Heart right ventricle (tissue), 16 donors: ENCODE data around the gene RTTN. TPM values are rescaled to one million over a fixed set of nuclear protein-coding genes. Genes with fewer than 3 reads are reported as not detected.

Experiments used
- ATAC-seq, 8 donors: fragments of 200-7000 bp; cut with Tn5 transposase; one replicate each; pipeline ENCODE4 v1.9.1; 2020; ENCODE audit warnings: mild to moderate bottlenecking in 8 of 8, moderate library complexity in 8 of 8, moderate number of reproducible peaks in 1 of 8
- DNase-seq, 2 donors: peaks; one replicate each; pipeline ENCODE4 v3.0.0-alpha.2; 2020
- H3K27ac ChIP-seq, 10 donors: fragments of 200-600 bp; sonication (generic) in 2 of 10; one replicate each; pipeline versions ENCODE4 v1.5.0 to v1.8.0; 2020 to 2022; ENCODE audit warnings: mild to moderate bottlenecking in 3 of 10
- H3K27me3 ChIP-seq, 7 donors: fragments of 200-600 bp; one replicate each; pipeline ENCODE4 v1.8.0; 2021 to 2022; ENCODE audit warnings: mild to moderate bottlenecking in 2 of 7
- H3K36me3 ChIP-seq, 9 donors: fragments of 200-600 bp; sonication (generic) in 1 of 9; one replicate each; pipeline versions ENCODE4 v1.5.0 to v1.8.0; 2020 to 2022; ENCODE audit warnings: mild to moderate bottlenecking in 2 of 9
- H3K4me1 ChIP-seq, 9 donors: fragments of 200-600 bp; sonication (generic) in 1 of 9; one replicate each; pipeline versions ENCODE4 v1.5.0 to v1.8.0; 2020 to 2022; ENCODE audit warnings: mild to moderate bottlenecking in 4 of 9
- H3K4me3 ChIP-seq, 10 donors: fragments of 200-600 bp; sonication (generic) in 2 of 10; one replicate each; pipeline versions ENCODE4 v1.5.0 to v1.8.0; 2020 to 2022; ENCODE audit warnings: mild to moderate bottlenecking in 7 of 10, moderate library complexity in 2 of 10
- H3K9me3 ChIP-seq, 11 donors: fragments of 200-600 bp in 10 of 11; sonication (generic) in 2 of 11; one replicate each; pipeline versions ENCODE4 v1.5.0 to v1.8.0; 2013 to 2022; ENCODE audit warnings: mild to moderate bottlenecking in 2 of 11, control low read depth in 1 of 11, moderate library complexity in 1 of 11
- CTCF ChIP-seq, 9 donors: fragments of 200-600 bp; sonication (generic) in 2 of 9; IDR thresholded peaks; one replicate each; pipeline versions ENCODE4 v1.5.0 to v1.8.0; 2021 to 2022; ENCODE audit warnings: antibody characterized with exemption in 9 of 9, mild to moderate bottlenecking in 5 of 9, moderate library complexity in 1 of 9
- WGBS, 2 donors: extraction: QIAGEN DNeasy Blood & Tissue Kit; methylation state at CpG; one replicate each; pipeline ENCODE4 v1.1.7; 2013; ENCODE audit warnings: inconsistent platforms in 1 of 2; 5-methylcytosine and 5-hydroxymethylcytosine counted together
- intact Hi-C, 10 donors: fragments of 100-400 bp; cut with DNase I; formaldehyde crosslinking; loops; one replicate each; pipeline versions ENCODE4 v1.11.1 to v1.14.2; 2022
- polyA plus RNA-seq, 2 donors: library from polyadenylated mRNA; stranded (reverse); fragments of 200-250 nt; gene quantifications; one replicate each; pipeline ENCODE4 v1.2.3, GENCODE V29; 2013
- total RNA-seq, 10 donors: library from RNA; stranded (reverse); fragmentation: NEBNext Ultra II Directional in 3 of 10; extraction: Animal tissue kit (Norgen Biotek cat#: 25700) in 3 of 10; gene quantifications; one replicate each; pipeline versions ENCODE4 v1.2.1 to v1.2.4, GENCODE V29; 2021 to 2023
- donor health status: Arrhythmogenic right ventricular cardiomyopathy.
- donor health status: ischemic (EF 13 %, LVEDD 7.1; RV severe dilation, severe dysfunction).
- donor health status: healthy with polysubstance abuse.
- donor health status: DM: no; HTN: yes; CAD: no.
- donor health status: DM: no; HTN: no; CAD: no.
- donor health status: ischemic (EF 25% LVEDD 6.9; RV normal size, moderate dysfunction).
- donor health status: ischemic (EF 25% LVEDD 5.7; RV mildly dilated, moderate dysfunction).
- donor health status: healthy.
- donor health status: DM: yes; HTN: yes; CAD: no.
- donor health status: Ischemic cardiomyopathy.
- donor health status: ischemic (EF 35%, LVEDD 5.7; RV mildly dilated, moderate dysfunction).
- donor health status: nonischemic (EF 11% LVEDD 7.7; RV severe dilation, severe dysfunction).
- donor health status: DM: yes; HTN: yes; CAD: no.
- donor health status: PGD.
- donor health status: ischemic (EF 29% LVEDD 5.4; RV normal size, mild dysfunction).
- donor health status: nonischemic (EF 23%, LVEDD 6.1; RV moderate dilation, normal function).

RTTN gene
- total and polyA plus RNA-seq, 12 donors, result 3.5 to 15.7 (median 9.4) TPM

GRCh38 chr18:70176537-70176936 lies 28.9 kb downstream of the RTTN start:
- TF ChIP-seq CTCF (IDR thresholded peaks at IDR 0.05), result no peak
- H3K27ac ChIP-seq, result no peak overlapping the region
- no peak for DNase-seq
- H3K9me3 ChIP-seq, result no peaks in the 10 kb centered on the region
- peaks cover 0 to 13% (median 6%) of the 10 kb centered on the region in 9 donors for H3K4me1 ChIP-seq
- peaks cover 0 to 32% (median 0%) of the 10 kb centered on the region in 9 donors for H3K36me3 ChIP-seq
- no peak overlapping the region for H3K4me3 ChIP-seq
- ATAC-seq, result no peak
- WGBS, 2 donors, result 65 to 74% methylated on average over 2 of the region's 2 CpGs
- intact Hi-C loops, result no loop called here
- H3K27me3 ChIP-seq, result no peaks in the 10 kb centered on the region

- WGBS, 2 donors, result 95 to 98% methylated on average over 2 of the region's 2 CpGs
- no peak for TF ChIP-seq CTCF (IDR thresholded peaks at IDR 0.05)
Measured at GRCh38 chr18:70175216-70175615, 30.3 kb downstream of the RTTN start.

GRCh38 chr18:70172225-70172624 lies 33.3 kb downstream of the RTTN start:
- Histone ChIP-seq H3K27ac (no peak overlapping the region), H3K27me3 (no peaks in the 10 kb centered on the region), H3K9me3 (no peaks in the 10 kb centered on the region), H3K4me1 (no peaks in the 10 kb centered on the region), H3K4me3 (no peak overlapping the region), H3K36me3 (peaks cover 0 to 33% (median 0%) of the 10 kb centered on the region in 9 donors)
- ATAC-seq (no peak), DNase-seq (no peak)
- TF ChIP-seq CTCF (IDR thresholded peaks at IDR 0.05), result peak in 7 of 9 donors; percentile 8 to 50 (median 37)
- intact Hi-C loops, result loop anchor here in 1 of 10 donors (5.0 kb wide), 1 partner anchor 280 kb away; no protein-coding TSS in a partner anchor

More at GRCh38 chr18:70175216-70175615, 30.3 kb downstream of the RTTN start:
- Histone ChIP-seq H3K4me1 (no peaks in the 10 kb centered on the region), H3K4me3 (no peak overlapping the region), H3K27ac (no peak overlapping the region), H3K27me3 (no peaks in the 10 kb centered on the region), H3K36me3 (peaks cover 0 to 32% (median 0%) of the 10 kb centered on the region in 9 donors), H3K9me3 (no peaks in the 10 kb centered on the region)
- intact Hi-C loops, result no loop called here
- no peak for DNase-seq
- no peak for ATAC-seq

GRCh38 chr18:70169747-70170146 lies 35.7 kb downstream of the RTTN start:
- Histone ChIP-seq H3K27ac (no peak overlapping the region), H3K4me3 (no peak overlapping the region), H3K9me3 (no peaks in the 10 kb centered on the region), H3K4me1 (no peaks in the 10 kb centered on the region), H3K36me3 (peaks cover 0 to 30% (median 0%) of the 10 kb centered on the region in 9 donors), H3K27me3 (no peaks in the 10 kb centered on the region)
- no peak for TF ChIP-seq CTCF (IDR thresholded peaks at IDR 0.05)
- intact Hi-C loops, result loop anchor here in 1 of 10 donors (5.0 kb wide), 1 partner anchor 283 kb away; no protein-coding TSS in a partner anchor
- 96 to 97% methylated on average over 4 of the region's 4 CpGs for WGBS, 2 donors
- no peak for ATAC-seq
- DNase-seq, result no peak
